Measurements from ENCODE around the gene DHCR24.

The DHCR24 gene

DNA sequence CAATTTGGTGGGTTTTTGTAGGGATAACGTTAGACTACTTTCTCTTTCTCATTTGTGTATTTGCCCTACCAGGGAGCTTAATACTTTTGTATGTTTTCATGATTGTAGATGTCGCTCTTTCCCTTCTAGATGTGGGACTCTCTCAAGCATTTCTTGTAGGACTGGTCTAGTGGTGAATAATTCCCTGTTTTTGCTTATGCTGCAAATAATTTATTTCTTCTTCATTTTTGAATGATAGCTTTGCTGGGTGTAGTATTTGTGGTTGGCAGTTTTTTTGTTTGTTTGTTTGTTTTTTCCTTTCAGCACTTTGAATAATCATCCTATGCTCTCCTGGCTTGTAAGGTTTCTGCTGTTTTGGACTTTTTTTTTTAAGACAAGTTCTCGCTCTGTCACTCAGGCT, 63.3 kb downstream of the DHCR24 start:
- TF ChIP-seq EZH2phosphoT487 (IDR thresholded peaks at IDR 0.05; ENCODE audit: low read length) (no peak), EZH2 (optimal IDR thresholded peaks at IDR 0.05; ENCODE audit: low read depth, low read length) (no peak)
- TF ChIP-seq, protein P1, sequence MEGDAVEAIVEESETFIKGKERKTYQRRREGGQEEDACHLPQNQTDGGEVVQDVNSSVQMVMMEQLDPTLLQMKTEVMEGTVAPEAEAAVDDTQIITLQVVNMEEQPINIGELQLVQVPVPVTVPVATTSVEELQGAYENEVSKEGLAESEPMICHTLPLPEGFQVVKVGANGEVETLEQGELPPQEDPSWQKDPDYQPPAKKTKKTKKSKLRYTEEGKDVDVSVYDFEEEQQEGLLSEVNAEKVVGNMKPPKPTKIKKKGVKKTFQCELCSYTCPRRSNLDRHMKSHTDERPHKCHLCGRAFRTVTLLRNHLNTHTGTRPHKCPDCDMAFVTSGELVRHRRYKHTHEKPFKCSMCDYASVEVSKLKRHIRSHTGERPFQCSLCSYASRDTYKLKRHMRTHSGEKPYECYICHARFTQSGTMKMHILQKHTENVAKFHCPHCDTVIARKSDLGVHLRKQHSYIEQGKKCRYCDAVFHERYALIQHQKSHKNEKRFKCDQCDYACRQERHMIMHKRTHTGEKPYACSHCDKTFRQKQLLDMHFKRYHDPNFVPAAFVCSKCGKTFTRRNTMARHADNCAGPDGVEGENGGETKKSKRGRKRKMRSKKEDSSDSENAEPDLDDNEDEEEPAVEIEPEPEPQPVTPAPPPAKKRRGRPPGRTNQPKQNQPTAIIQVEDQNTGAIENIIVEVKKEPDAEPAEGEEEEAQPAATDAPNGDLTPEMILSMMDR (IDR thresholded peaks at IDR 0.05; ENCODE audit: low read length) = no peak
- DNase-seq = no peak
- no peaks in the 10 kb centered on the region for H3K27me3 ChIP-seq (replicated peaks; ENCODE audit: insufficient read depth, low read length)
- H3K36me3 ChIP-seq (replicated peaks; ENCODE audit: insufficient read depth, low read length) = no peaks in the 10 kb centered on the region
- H3K9ac ChIP-seq (ENCODE audit: low read length) = no peak overlapping the region
- no peaks in the 10 kb centered on the region for H3K9me2 ChIP-seq (replicated peaks; ENCODE audit: insufficient read depth, low read length)
- no peaks in the 10 kb centered on the region for H3K4me1 ChIP-seq (ENCODE audit: low read length)
- no peak overlapping the region for H3K27ac ChIP-seq (ENCODE audit: low read length)
- no peaks in the 10 kb centered on the region for H3F3A ChIP-seq (ENCODE audit: insufficient read depth, low read length)
- H4K20me1 ChIP-seq (ENCODE audit: insufficient read depth, low read length) = no peaks in the 10 kb centered on the region
- H3K4me3 ChIP-seq (ENCODE audit: low read length) = no peak overlapping the region
- no peak overlapping the region for H2AFZ ChIP-seq (ENCODE audit: low read length)
- H3K79me2 ChIP-seq (ENCODE audit: low read length) = no peaks in the 10 kb centered on the region
- no peaks in the 10 kb centered on the region for H3K9me3 ChIP-seq (replicated peaks; ENCODE audit: insufficient read depth, low read length)
- H3K4me2 ChIP-seq (ENCODE audit: low read depth, low read length) = no peak overlapping the region

DNA sequence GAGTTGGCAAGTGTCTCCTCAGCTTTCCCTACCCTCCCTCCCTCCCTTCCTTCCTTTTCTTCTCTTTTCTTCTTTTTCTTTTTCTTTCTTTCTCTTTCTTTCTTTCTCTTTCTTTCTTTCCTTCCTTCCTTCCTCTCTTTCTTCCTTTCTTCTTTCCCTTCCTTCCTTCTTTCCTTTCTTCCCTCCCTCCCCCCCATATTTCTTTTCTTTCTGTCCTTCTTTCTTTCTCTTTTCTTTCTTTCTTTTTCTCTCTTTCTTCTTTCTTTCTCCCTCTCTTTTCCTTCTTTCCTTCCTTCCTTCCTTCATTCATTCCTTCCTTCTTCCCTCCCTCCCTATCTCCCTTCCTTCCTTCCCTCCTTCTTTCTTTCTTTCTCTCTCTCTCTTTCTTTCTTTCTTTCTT, 67.3 kb downstream of the DHCR24 start:
- Histone ChIP-seq H3K9ac (ENCODE audit: low read length) (no peak overlapping the region), H3K9me2 (replicated peaks; ENCODE audit: insufficient read depth, low read length) (no peaks in the 10 kb centered on the region), H3K4me3 (ENCODE audit: low read length) (no peak overlapping the region), H3K27me3 (replicated peaks; ENCODE audit: insufficient read depth, low read length) (no peaks in the 10 kb centered on the region), H2AFZ (ENCODE audit: low read length) (no peak overlapping the region), H3K36me3 (replicated peaks; ENCODE audit: insufficient read depth, low read length) (no peaks in the 10 kb centered on the region), H3K27ac (ENCODE audit: low read length) (no peak overlapping the region), H4K20me1 (ENCODE audit: insufficient read depth, low read length) (no peaks in the 10 kb centered on the region), H3F3A (ENCODE audit: insufficient read depth, low read length) (no peaks in the 10 kb centered on the region), H3K79me2 (ENCODE audit: low read length) (no peaks in the 10 kb centered on the region), H3K4me1 (ENCODE audit: low read length) (no peaks in the 10 kb centered on the region), H3K4me2 (ENCODE audit: low read depth, low read length) (no peak overlapping the region), H3K9me3 (replicated peaks; ENCODE audit: insufficient read depth, low read length) (no peaks in the 10 kb centered on the region)
- TF ChIP-seq EZH2phosphoT487 (IDR thresholded peaks at IDR 0.05; ENCODE audit: low read length) = no peak
- TF ChIP-seq, protein P1 (IDR thresholded peaks at IDR 0.05; ENCODE audit: low read length) = no peak
- no peak for TF ChIP-seq EZH2 (optimal IDR thresholded peaks at IDR 0.05; ENCODE audit: low read depth, low read length)
- no peak for DNase-seq

DNA sequence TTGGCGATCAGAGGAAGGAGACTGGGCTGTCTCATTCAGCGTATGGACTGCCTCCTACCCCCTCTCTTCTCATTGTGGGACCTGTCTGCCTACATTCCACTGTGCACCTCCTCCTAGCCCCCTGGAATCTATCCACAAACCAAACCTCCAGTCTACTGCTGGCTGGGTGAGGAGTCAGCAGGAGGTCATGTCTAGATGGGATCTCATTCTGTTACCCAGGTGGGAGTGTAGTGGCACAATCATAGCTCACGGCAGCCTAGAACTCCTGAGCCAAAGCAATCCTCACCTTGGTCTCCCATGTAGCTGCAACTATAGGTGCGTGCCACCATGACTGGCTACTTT, 67.8 kb downstream of the DHCR24 start:
- no peaks in the 10 kb centered on the region for H4K20me1 ChIP-seq (ENCODE audit: insufficient read depth, low read length)
- no peaks in the 10 kb centered on the region for H3K9me2 ChIP-seq (replicated peaks; ENCODE audit: insufficient read depth, low read length)
- no peaks in the 10 kb centered on the region for H3K4me1 ChIP-seq (ENCODE audit: low read length)
- no peaks in the 10 kb centered on the region for H3K27me3 ChIP-seq (replicated peaks; ENCODE audit: insufficient read depth, low read length)
- no peak overlapping the region for H2AFZ ChIP-seq (ENCODE audit: low read length)
- H3K9me3 ChIP-seq (replicated peaks; ENCODE audit: insufficient read depth, low read length) = no peaks in the 10 kb centered on the region
- H3K27ac ChIP-seq (ENCODE audit: low read length) = no peak overlapping the region
- DNase-seq = no peak
- no peaks in the 10 kb centered on the region for H3F3A ChIP-seq (ENCODE audit: insufficient read depth, low read length)
- H3K79me2 ChIP-seq (ENCODE audit: low read length) = no peaks in the 10 kb centered on the region
- no peaks in the 10 kb centered on the region for H3K36me3 ChIP-seq (replicated peaks; ENCODE audit: insufficient read depth, low read length)
- H3K4me2 ChIP-seq (ENCODE audit: low read depth, low read length) = no peak overlapping the region
- H3K9ac ChIP-seq (ENCODE audit: low read length) = no peak overlapping the region
- H3K4me3 ChIP-seq (ENCODE audit: low read length) = no peak overlapping the region
- no peak for TF ChIP-seq EZH2 (optimal IDR thresholded peaks at IDR 0.05; ENCODE audit: low read depth, low read length)
- TF ChIP-seq EZH2phosphoT487 (IDR thresholded peaks at IDR 0.05; ENCODE audit: low read length) = no peak
- TF ChIP-seq, protein P1 (IDR thresholded peaks at IDR 0.05; ENCODE audit: low read length) = no peak
